HEK293 (cell line): ENCODE results near the gene BTK.

Source experiments
- CTCF ChIA-PET: fragments of 350-600 bp; formaldehyde crosslinking; extraction: SDS; loops from one replicate; lab custom pipeline; 2021; ENCODE audit warnings: antibody characterized with exemption; lab: Yijun Ruan, JAX
- POLR2A ChIA-PET: fragments of 300-600 bp; formaldehyde crosslinking; extraction: SDS; loops from one replicate; lab custom pipeline; 2020; ENCODE audit warnings: antibody characterized with exemption, inconsistent platforms; lab: Yijun Ruan, JAX
- H3K27ac ChIP-seq: fragments of 200-500 bp; sonication (Bioruptor generic); 2 replicates; pipeline ENCODE4 v1.5.1; 2014; ENCODE audit warnings: low read depth, low read length, control low read depth, inconsistent platforms; ENCODE audit errors: extremely low read depth
- H3K36me3 ChIP-seq, 2 experiments: fragments of 200-500 bp in 1 of 2; sonication (Bioruptor generic) in 1 of 2; 1 replicate in 1 of 2; 2 replicates in 1 of 2; pipeline ENCODE4 v1.5.1; 2014 to 2017; ENCODE audit warnings: inconsistent platforms in 2 of 2, low read length in 2 of 2; ENCODE audit not compliant: control insufficient read depth in 2 of 2, insufficient read depth in 1 of 2
- H3K4me1 ChIP-seq: fragments of 200-500 bp; sonication (Bioruptor generic); 2 replicates; pipeline ENCODE4 v1.5.1; 2014; ENCODE audit warnings: mild to moderate bottlenecking, low read length, inconsistent platforms; ENCODE audit not compliant: control insufficient read depth, insufficient read depth
- H3K4me3 ChIP-seq: 2 replicates; pipeline ENCODE4 v1.5.1; 2011; ENCODE audit warnings: low read depth, mild to moderate bottlenecking, control low read depth, low read length, moderate library complexity
- H3K9me3 ChIP-seq: fragments of 200-500 bp; sonication (Bioruptor generic); 2 replicates; pipeline ENCODE4 v1.5.1; 2014; ENCODE audit warnings: low read depth, low read length, inconsistent platforms; ENCODE audit not compliant: control insufficient read depth, insufficient read depth
- FEZF1 ChIP-seq: fragments of 450-650 bp; formaldehyde crosslinking; IDR thresholded peaks from 2 replicates; pipeline ENCODE4 v1.5.1; 2016; ENCODE audit warnings: missing biosample characterization, missing genetic modification characterization
- KLF7 ChIP-seq: fragments of 450-650 bp; formaldehyde crosslinking; IDR thresholded peaks from 2 replicates; pipeline ENCODE4 v1.5.1; 2016; ENCODE audit warnings: missing biosample characterization, missing genetic modification characterization, borderline replicate concordance
- KLF9 ChIP-seq: fragments of 450-650 bp; formaldehyde crosslinking; IDR thresholded peaks from 2 replicates; pipeline ENCODE4 v1.5.1; 2016; ENCODE audit warnings: missing biosample characterization, missing genetic modification characterization, low read depth
- TCF7L2 ChIP-seq: IDR thresholded peaks from 2 replicates; pipeline ENCODE4 v1.6.1; 2011; ENCODE audit warnings: low read depth, mild to moderate bottlenecking, inconsistent platforms, low read length, moderate library complexity, borderline replicate concordance
- TRIM28 ChIP-seq: IDR thresholded peaks from 2 replicates; pipeline ENCODE4 v1.6.1; 2011; ENCODE audit warnings: low read length, control low read depth, borderline replicate concordance
- YY2 ChIP-seq: fragments of 450-650 bp; formaldehyde crosslinking; IDR thresholded peaks from 2 replicates; pipeline ENCODE4 v1.5.1; 2016; ENCODE audit warnings: missing biosample characterization, missing genetic modification characterization
- ZBTB8A ChIP-seq: fragments of 450-650 bp; formaldehyde crosslinking; IDR thresholded peaks from 2 replicates; pipeline ENCODE4 v1.5.1; 2016; ENCODE audit warnings: missing biosample characterization, missing genetic modification characterization
- ZNF133 ChIP-seq: fragments of 450-650 bp; formaldehyde crosslinking; IDR thresholded peaks from 2 replicates; pipeline ENCODE4 v1.5.1; 2016; ENCODE audit warnings: missing biosample characterization, missing genetic modification characterization
- ZNF138 ChIP-seq: fragments of 450-650 bp; formaldehyde crosslinking; IDR thresholded peaks from 2 replicates; pipeline ENCODE4 v1.5.1; 2016; ENCODE audit warnings: missing biosample characterization, missing genetic modification characterization, borderline replicate concordance
- ZNF223 ChIP-seq: fragments of 450-650 bp; formaldehyde crosslinking; IDR thresholded peaks from 2 replicates; pipeline ENCODE4 v1.5.1; 2016; ENCODE audit warnings: missing biosample characterization, missing genetic modification characterization
- ZNF274 ChIP-seq, 2 experiments: fragments of 200-500 bp in 1 of 2; fragments of 450-650 bp in 1 of 2; sonication (Bioruptor generic) in 1 of 2; formaldehyde crosslinking in 1 of 2; IDR thresholded peaks; 2 replicates each; pipeline versions ENCODE4 v1.5.1 to v1.6.1; 2014 to 2016; ENCODE audit warnings: borderline replicate concordance in 1 of 2, inconsistent platforms in 1 of 2, low read length in 1 of 2, missing biosample characterization in 1 of 2, missing genetic modification characterization in 1 of 2
- ZNF416 ChIP-seq: fragments of 450-650 bp; formaldehyde crosslinking; IDR thresholded peaks from 2 replicates; pipeline ENCODE4 v1.5.1; 2016; ENCODE audit warnings: missing biosample characterization, missing genetic modification characterization
- ZNF501 ChIP-seq: fragments of 450-650 bp; formaldehyde crosslinking; IDR thresholded peaks from 2 replicates; pipeline ENCODE4 v1.5.1; 2016; ENCODE audit warnings: missing biosample characterization, missing genetic modification characterization
- ZNF670 ChIP-seq: fragments of 450-650 bp; formaldehyde crosslinking; IDR thresholded peaks from 2 replicates; pipeline ENCODE4 v1.5.1; 2016; ENCODE audit warnings: missing biosample characterization, missing genetic modification characterization, low read depth
- ZNF701 ChIP-seq: fragments of 450-650 bp; formaldehyde crosslinking; IDR thresholded peaks from 2 replicates; pipeline ENCODE4 v1.5.1; 2016; ENCODE audit warnings: missing biosample characterization, missing genetic modification characterization
- ZNF830 ChIP-seq: fragments of 450-650 bp; IDR thresholded peaks from 2 replicates; pipeline ENCODE4 v1.5.0; 2018; ENCODE audit warnings: missing biosample characterization, missing genetic modification characterization, low read depth, mild to moderate bottlenecking, moderate library complexity
- ZNF837 ChIP-seq: fragments of 450-650 bp; formaldehyde crosslinking; IDR thresholded peaks from 2 replicates; pipeline ENCODE4 v1.5.1; 2016; ENCODE audit warnings: missing biosample characterization, missing genetic modification characterization
- TF ChIP-seq, protein P1 (sequence below): fragments of 450-650 bp; IDR thresholded peaks from 2 replicates; pipeline ENCODE4 v1.5.1; 2018; ENCODE audit warnings: missing biosample characterization, mild to moderate bottlenecking, missing genetic modification characterization
- TF ChIP-seq, protein P2 (sequence below): fragments of 450-650 bp; formaldehyde crosslinking; IDR thresholded peaks from 2 replicates; pipeline ENCODE4 v1.5.1; 2016; ENCODE audit warnings: missing biosample characterization, missing genetic modification characterization
- TF ChIP-seq, protein P3 (sequence below): sonication (generic); formaldehyde crosslinking; IDR thresholded peaks from 2 replicates; pipeline ENCODE4 v1.8.1; 2022; ENCODE audit warnings: mild to moderate bottlenecking, moderate library complexity, missing genetic modification reagents

The BTK gene

DNA sequence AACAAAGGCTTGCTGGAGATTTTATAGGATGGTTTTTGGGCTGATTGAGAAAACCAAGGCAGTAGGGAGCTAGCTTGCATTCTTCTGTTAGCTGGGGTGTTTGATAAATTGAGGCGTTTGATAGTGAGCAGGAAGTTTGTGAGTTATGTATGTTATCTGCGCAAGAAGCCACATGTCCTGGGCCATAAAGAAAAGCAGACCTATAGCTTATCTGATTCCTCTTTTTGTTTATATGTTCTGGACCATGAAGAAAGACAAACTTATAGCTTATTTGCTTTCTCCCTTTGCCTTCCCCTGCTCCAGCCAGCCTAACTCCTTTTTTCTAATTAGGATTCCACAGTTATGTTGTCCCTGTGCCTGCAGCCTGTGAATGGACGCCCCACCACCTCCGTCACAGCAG, 31.2 kb upstream of the BTK start (continued):
- TF ChIP-seq ZNF837 (tag by site-specific recombination) (no peak), ZNF416 (tag by site-specific recombination) (no peak)
- TF ChIP-seq, protein P1, sequence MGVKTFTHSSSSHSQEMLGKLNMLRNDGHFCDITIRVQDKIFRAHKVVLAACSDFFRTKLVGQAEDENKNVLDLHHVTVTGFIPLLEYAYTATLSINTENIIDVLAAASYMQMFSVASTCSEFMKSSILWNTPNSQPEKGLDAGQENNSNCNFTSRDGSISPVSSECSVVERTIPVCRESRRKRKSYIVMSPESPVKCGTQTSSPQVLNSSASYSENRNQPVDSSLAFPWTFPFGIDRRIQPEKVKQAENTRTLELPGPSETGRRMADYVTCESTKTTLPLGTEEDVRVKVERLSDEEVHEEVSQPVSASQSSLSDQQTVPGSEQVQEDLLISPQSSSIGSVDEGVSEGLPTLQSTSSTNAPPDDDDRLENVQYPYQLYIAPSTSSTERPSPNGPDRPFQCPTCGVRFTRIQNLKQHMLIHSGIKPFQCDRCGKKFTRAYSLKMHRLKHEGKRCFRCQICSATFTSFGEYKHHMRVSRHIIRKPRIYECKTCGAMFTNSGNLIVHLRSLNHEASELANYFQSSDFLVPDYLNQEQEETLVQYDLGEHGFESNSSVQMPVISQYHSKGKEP (tag by site-specific recombination): no peak

DNA sequence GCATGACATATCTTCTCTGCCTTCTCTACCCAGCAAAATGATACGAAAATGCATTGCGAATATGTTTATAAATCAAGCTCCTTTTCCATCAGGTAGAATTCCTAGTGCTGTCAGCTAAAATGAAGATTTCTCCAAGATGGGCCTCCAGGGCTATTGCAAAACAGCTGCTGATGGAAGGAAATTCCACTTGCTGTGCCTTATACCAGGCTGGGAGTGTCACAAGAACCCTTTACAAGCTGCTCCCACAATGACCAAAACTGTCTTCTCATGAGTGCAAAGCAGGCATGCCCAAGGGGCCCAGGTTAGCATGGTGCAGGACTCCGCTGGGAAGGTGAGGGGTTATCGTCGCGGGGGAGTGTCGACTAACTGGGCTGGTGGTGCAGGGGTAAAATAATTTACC, 30.7 kb upstream of the BTK start:
- Histone ChIP-seq H3K27ac (no peak overlapping the region), H3K36me3 (peaks cover 0 to 24% of the 10 kb centered on the region in 2 experiments; a peak in 1 of 3 replicates), H3K4me1 (0 out of 2 replicates have a peak, but pooled peaks cover 2% of the 10 kb centered on the region), H3K9me3 (no peaks in the 10 kb centered on the region), H3K4me3 (no peak overlapping the region)
- TF ChIP-seq ZNF138 (no peak), ZNF274 (IDR thresholded peaks at IDR 0.05; ENCODE audit: low read length) (no peak), ZNF274 (tag by site-specific recombination; IDR thresholded peaks at IDR 0.05; ENCODE audit: borderline replicate concordance) (no peak), ZBTB8A (tag by site-specific recombination) (no peak), ZNF416 (tag by site-specific recombination) (no peak), TCF7L2 (no peak), TRIM28 (no peak), ZNF670 (tag by site-specific recombination) (no peak), KLF7 (tag by site-specific recombination) (no peak), ZNF701 (tag by site-specific recombination) (no peak), FEZF1 (tag by site-specific recombination) (no peak), ZNF223 (tag by site-specific recombination) (no peak), ZNF830 (tag by site-specific recombination) (no peak), ZNF133 (tag by site-specific recombination) (no peak), YY2 (no peak), ZNF501 (tag by site-specific recombination) (no peak), KLF9 (tag by site-specific recombination) (no peak)
- TF ChIP-seq, protein P2, sequence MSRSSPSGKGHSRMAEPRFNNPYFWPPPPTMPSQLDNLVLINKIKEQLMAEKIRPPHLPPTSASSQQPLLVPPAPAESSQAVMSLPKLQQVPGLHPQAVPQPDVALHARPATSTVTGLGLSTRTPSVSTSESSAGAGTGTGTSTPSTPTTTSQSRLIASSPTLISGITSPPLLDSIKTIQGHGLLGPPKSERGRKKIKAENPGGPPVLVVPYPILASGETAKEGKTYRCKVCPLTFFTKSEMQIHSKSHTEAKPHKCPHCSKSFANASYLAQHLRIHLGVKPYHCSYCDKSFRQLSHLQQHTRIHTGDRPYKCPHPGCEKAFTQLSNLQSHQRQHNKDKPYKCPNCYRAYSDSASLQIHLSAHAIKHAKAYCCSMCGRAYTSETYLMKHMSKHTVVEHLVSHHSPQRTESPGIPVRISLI (tag by site-specific recombination): no peak
- TF ChIP-seq, protein P3, sequence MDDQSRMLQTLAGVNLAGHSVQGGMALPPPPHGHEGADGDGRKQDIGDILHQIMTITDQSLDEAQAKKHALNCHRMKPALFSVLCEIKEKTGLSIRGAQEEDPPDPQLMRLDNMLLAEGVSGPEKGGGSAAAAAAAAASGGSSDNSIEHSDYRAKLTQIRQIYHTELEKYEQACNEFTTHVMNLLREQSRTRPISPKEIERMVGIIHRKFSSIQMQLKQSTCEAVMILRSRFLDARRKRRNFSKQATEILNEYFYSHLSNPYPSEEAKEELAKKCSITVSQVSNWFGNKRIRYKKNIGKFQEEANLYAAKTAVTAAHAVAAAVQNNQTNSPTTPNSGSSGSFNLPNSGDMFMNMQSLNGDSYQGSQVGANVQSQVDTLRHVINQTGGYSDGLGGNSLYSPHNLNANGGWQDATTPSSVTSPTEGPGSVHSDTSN (CRISPR knock-in tag): no peak
- ChIA-PET CTCF (interaction anchor here (0.7 to 5.0 kb wide), 6 partner anchors 11 to 1080 kb away, joined by 3 to 28 read pairs (median 5); no protein-coding TSS in a partner anchor), POLR2A (interaction anchor here (0.6 kb wide), 1 partner anchor 71 kb away, joined by 3 read pairs; no protein-coding TSS in a partner anchor)
